Astrocyte of the cerebellum (primary cell): ENCODE measurements around the gene MAL.

Experiments
- DNase-seq: peaks from one replicate; pipeline ENCODE4 v3.0.0-alpha.2; 2011; ENCODE audit warnings: low read depth
- H3K4me3 ChIP-seq: 2 replicates; pipeline ENCODE4 v1.5.1; 2011; ENCODE audit warnings: mild to moderate bottlenecking, low read depth, low read length, moderate library complexity
- CTCF ChIP-seq: IDR thresholded peaks from 2 replicates; pipeline ENCODE4 v1.5.1; 2012; ENCODE audit warnings: low read length, low read depth, moderate library complexity, mild to moderate bottlenecking; ENCODE audit errors: missing control alignments
- in situ Hi-C: cut with HindIII; loops from 2 replicates; pipeline ENCODE4 v1.10.0; 2017; ENCODE audit warnings: low sequenced_read_pairs

MAL gene

GRCh38 chr2:95022309-95023221, 2.9 kb upstream of the MAL start:
- H3K4me3 ChIP-seq = no peak overlapping the region
- TF ChIP-seq CTCF = peak; percentile 95
- peak; percentile 15 for DNase-seq
- in situ Hi-C loops = no loop called here

DNA sequence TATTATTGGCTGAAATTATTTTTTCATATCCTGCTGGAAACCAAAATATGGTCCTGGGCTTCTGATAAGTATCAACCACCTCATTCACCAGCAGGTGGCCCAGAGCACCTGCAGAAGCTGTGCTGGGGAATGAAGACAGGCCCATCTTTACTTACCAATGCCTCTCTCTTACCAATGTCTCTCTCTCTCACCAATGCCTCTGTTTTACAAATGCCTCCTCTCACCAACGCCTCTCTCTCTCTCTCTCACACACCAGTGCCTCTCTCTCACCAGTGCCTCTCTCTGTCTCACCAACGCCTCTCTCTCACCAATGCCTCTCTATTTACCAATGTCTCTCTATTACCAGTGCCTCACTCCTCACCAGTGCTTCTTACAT, 2.3 kb upstream of the MAL start:
- no peak overlapping the region for H3K4me3 ChIP-seq
- no peak for DNase-seq
- in situ Hi-C loops = no loop called here
- peak; percentile 5 for TF ChIP-seq CTCF

GRCh38 chr2:95024371-95024770, 1.1 kb upstream of the MAL start:
- TF ChIP-seq CTCF = no peak
- in situ Hi-C loops = no loop called here
- no peak for DNase-seq
- H3K4me3 ChIP-seq = no peak overlapping the region

GRCh38 chr2:95024960-95025405, 525 bp upstream of the MAL start:
- no peak for DNase-seq
- no peak for TF ChIP-seq CTCF
- in situ Hi-C loops = no loop called here
- no peak overlapping the region for H3K4me3 ChIP-seq

GRCh38 chr2:95026471-95027368, 1.2 kb downstream of the MAL start:
- H3K4me3 ChIP-seq = no peak overlapping the region
- no peak for TF ChIP-seq CTCF
- in situ Hi-C loops = no loop called here
- no peak for DNase-seq

DNA sequence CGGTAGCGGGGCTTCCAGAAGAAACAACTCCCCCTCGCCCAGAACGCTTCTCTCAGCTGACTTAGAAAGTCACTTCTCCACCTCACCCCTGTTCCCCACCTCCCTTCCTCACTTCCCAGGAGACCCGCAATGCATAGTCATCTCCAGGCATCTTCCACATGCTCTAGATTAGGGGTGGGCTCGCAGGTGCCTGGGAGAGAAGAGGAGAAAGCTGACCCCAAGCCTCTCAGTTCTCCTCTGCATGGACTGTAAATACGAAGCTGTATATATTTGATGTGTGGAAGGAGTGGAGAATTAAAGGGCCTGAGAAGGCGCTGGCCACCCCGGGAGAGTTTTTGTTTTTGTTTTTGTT, 1.8 kb downstream of the MAL start:
- no peak overlapping the region for H3K4me3 ChIP-seq
- in situ Hi-C loops = no loop called here
- no peak for TF ChIP-seq CTCF
- DNase-seq = no peak
